ENCODE data around the gene SYK. TPM values are rescaled to one million over a fixed set of nuclear protein-coding genes. Genes with fewer than 3 reads are reported as not detected.

Gene SYK
- total RNA-seq, 1 experiment from 2014 or later, result 9.0 TPM

GRCh38 chr9:90853945-90854344 is 52.3 kb downstream of the SYK start (continued):
- TF ChIP-seq ELF1 (IDR thresholded peaks at IDR 0.05; ENCODE audit: borderline replicate concordance, low read depth) (no peak), EZH2 (IDR thresholded peaks at IDR 0.05) (no peak), CBX3 (IDR thresholded peaks at IDR 0.05; ENCODE audit: low read depth) (no peak), POLR2A (IDR thresholded peaks at IDR 0.05; ENCODE audit: borderline replicate concordance, extremely low read depth, insufficient read depth, insufficient read length) (no peak), ZFX (IDR thresholded peaks at IDR 0.05) (no peak), JUND (IDR thresholded peaks at IDR 0.05) (no peak), EZH2phosphoT487 (IDR thresholded peaks at IDR 0.05; ENCODE audit: borderline replicate concordance) (no peak), RAD21 (IDR thresholded peaks at IDR 0.05; ENCODE audit: low read depth) (no peak), CEBPB (IDR thresholded peaks at IDR 0.05; ENCODE audit: low read depth) (no peak)

- no peak for DNase-seq (ENCODE audit: low read depth, low spot score)
- ChIA-PET RAD21 (ENCODE audit: low non-redundant PET in 1 of 2, low total read pairs in 2 of 2, uncharacterized antibody in 2 of 2, unreplicated experiment in 2 of 2) (no interaction called here), CTCF (no interaction called here), POLR2A (no interaction called here)
- Histone ChIP-seq H3K27me3 (ENCODE audit: insufficient read depth, low read length) (no peaks in the 10 kb centered on the region), H3K27ac (ENCODE audit: low read depth, low read length) (no peak overlapping the region), H2AFZ (ENCODE audit: low read depth, low read length, poor library complexity, severe bottlenecking) (no peak overlapping the region), H3K79me2 (ENCODE audit: insufficient read depth, low read length) (no peaks in the 10 kb centered on the region), H3K9ac (ENCODE audit: low read length) (no peak overlapping the region), H3K4me3 (replicated peaks in 1 of 2; ENCODE audit: low read depth in 1 of 2, low read length in 2 of 2) (no peak overlapping the region), H3K9me3 (ENCODE audit: control insufficient read depth in 1 of 2, insufficient read depth in 1 of 2, low read depth in 1 of 2, low read length in 2 of 2) (no peaks in the 10 kb centered on the region), H3K36me3 (ENCODE audit: control insufficient read depth in 1 of 2, insufficient read depth in 2 of 2, low read length in 2 of 2) (no peaks in the 10 kb centered on the region), H3K9me2 (ENCODE audit: insufficient read depth) (no peaks in the 10 kb centered on the region), H4K20me1 (ENCODE audit: insufficient read depth) (no peaks in the 10 kb centered on the region), H3K4me1 (ENCODE audit: control insufficient read depth in 1 of 2, insufficient read depth in 2 of 2, low read length in 2 of 2) (no peaks in the 10 kb centered on the region; a peak in 1 of 4 replicates), H3K4me2 (ENCODE audit: low read length) (no peak overlapping the region)
- intact Hi-C loops (cut with micrococcal nuclease), result no loop called here
- no TSS peak for BruUV-seq (replicated peaks)
- TF ChIP-seq, protein P1, sequence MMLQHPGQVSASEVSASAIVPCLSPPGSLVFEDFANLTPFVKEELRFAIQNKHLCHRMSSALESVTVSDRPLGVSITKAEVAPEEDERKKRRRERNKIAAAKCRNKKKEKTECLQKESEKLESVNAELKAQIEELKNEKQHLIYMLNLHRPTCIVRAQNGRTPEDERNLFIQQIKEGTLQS (IDR thresholded peaks at IDR 0.05), result no peak
- TF ChIP-seq SP1 (IDR thresholded peaks at IDR 0.05; ENCODE audit: low read depth), result no peak
- no peak for TF ChIP-seq SRF (IDR thresholded peaks at IDR 0.05; ENCODE audit: low read depth)
- no peak for TF ChIP-seq CBX3 (IDR thresholded peaks at IDR 0.05; ENCODE audit: low read depth)
- no peak for ATAC-seq
Measured at GRCh38 chr9:90854637-90855175, 53.1 kb downstream of the SYK start.

Measured in HCT116 (cell line).